GM12864 (cell line): ENCODE data around the gene HLA-F.

ENCODE experiments used
- DNase-seq: peaks from one replicate; pipeline ENCODE4 v3.0.0-alpha.2; 2011; ENCODE audit warnings: low read depth
- H3K4me3 ChIP-seq: 2 replicates; pipeline ENCODE4 v1.5.1; 2011; ENCODE audit warnings: mild to moderate bottlenecking, low read depth, low read length, control low read depth
- CTCF ChIP-seq: IDR thresholded peaks from 2 replicates; pipeline ENCODE4 v1.5.1; 2011; ENCODE audit warnings: low read depth, mild to moderate bottlenecking, moderate library complexity, low read length, control low read depth, inconsistent platforms; ENCODE audit errors: missing control alignments

The HLA-F gene

GRCh38 chr6:29680904-29681303 lies 42.3 kb upstream of the HLA-F start, which contains the start of gene ZFP57:
Gene ZFP57, minus strand, starts transcription at chr6:29681152. Its CDS starts 4,149 bp downstream, at chr6:29677003.
- H3K4me3 ChIP-seq, result no peak within 1 kb of the TSS

DNA sequence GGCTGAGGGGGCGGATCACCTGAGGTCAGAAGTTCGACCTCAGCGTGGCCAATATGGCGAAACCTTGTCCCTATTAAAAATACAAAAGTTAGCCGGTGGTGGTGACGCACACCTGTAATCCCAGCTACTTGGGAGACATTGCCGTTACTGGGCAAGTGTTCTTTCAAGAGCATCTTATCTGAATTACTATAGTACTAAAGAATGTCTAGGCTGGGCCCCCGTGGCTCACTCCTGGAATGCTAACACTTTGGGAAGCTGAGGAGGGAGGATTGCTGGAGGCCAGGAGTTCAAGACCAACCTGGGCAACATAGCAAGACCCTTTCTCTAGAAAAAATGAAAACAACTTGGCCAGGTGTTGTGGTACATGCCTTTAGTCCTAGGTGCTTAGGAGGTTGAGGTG lies 41.4 kb upstream of the HLA-F start:
- H3K4me3 ChIP-seq, result no peak overlapping the region
- DNase-seq, result no peak
- no peak for TF ChIP-seq CTCF

More at GRCh38 chr6:29680904-29681303, 42.3 kb upstream of the HLA-F start, which contains the start of gene ZFP57:
- TF ChIP-seq CTCF, result no peak
- no peak for DNase-seq

GRCh38 chr6:29685718-29686326 lies 37.4 kb upstream of the HLA-F start:
- no peak overlapping the region for H3K4me3 ChIP-seq
- no peak for DNase-seq
- TF ChIP-seq CTCF, result no peak

DNA sequence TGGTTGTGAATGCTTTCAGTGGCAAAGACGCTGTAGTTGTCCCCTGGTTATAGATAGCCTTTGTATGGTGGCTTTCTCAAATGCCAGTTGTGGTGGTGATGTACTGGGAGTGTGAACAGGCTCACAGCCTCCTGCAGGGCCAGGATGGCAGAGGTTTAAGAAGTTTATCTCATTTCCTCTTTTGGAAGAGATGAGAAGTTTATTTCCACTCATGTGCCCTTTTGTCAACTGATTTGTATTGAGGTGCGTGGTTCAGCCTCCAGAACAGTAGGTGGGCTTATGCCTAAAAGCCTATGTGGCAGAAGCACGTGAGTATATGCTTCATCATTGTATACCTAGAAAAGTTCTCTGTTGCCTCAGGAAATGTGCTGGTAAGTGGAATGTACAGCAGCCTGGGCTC lies 28.6 kb upstream of the HLA-F start:
- DNase-seq, result no peak
- H3K4me3 ChIP-seq, result no peak overlapping the region
- TF ChIP-seq CTCF, result no peak

DNA sequence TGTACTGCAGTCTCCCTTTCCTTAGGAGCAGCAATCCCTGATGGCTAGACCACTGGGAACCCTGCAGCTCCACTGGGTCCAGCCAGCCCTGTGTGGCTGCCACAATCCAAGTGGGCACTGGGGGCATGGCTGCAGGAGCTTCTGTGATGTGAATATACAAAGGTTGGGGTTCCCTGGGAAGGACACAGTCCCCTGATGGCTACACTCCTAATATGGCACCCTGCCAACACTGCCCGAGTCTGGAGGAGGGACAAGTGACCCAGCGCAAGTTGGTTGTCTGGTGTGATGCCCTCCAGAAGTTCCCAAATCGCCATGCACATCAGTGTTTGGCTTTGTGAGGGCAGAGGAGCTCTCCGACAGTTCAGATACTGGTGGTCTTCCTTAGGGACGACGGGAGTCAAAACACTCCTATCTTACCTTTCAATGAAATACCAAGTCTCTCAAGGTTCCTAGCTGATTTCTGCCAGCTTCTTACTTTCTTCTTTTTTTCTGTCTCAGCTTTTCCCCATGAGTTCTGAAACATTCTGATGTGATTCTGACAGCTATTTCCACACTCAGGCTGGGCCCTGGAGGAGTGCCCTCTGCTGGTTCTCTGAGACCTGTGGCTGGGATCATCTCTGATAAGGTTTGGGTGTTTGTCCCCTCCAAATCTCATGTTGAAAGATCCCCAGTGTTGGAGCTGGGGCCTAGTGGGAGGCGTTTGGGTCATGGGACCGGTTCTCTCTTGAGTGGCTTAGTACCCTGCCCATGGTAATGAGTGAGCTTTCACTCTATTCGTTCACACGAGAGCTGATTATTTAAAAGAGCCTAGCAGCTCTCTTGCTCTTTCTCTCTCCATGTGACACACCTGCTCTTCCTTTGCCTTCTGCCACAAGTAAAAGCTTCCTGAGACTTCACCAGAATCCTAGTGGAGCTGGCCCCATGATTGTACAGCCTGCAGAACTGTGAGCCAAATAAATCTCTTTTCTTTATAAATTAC lies 26.8 kb upstream of the HLA-F start:
- no peak overlapping the region for H3K4me3 ChIP-seq
- no peak for DNase-seq
- TF ChIP-seq CTCF, result peak; percentile 68

DNA sequence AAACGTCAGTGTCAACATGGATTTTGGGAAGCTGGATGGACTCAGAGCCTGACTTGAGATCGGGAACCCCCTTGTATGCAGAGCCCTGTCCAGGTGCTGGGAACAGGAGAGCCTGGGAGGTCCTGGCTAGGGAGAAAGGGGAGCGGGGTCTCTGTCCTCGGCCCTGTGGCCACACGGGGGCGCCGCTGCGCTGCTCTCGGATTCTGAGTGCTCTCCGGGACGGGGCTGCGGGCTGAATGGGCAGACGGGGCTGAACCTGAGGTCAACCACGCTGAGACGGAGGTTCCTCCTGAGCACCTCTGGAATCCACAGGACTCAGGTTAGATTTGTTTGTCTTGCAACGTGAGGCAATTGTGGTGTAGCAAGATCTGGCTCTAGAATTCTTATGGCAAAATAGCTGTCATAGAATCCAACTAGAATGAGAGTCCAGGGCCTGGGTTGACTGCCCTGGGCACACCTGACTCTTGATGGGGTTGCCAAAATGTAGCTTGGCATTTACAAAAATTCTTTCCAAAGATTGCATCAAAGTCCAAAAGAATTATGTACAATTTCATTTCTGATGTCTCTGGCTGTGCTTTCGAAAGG lies 20.6 kb upstream of the HLA-F start:
- H3K4me3 ChIP-seq, result no peak overlapping the region
- no peak for DNase-seq
- TF ChIP-seq CTCF, result peak; percentile 86
